Lung (tissue), 12 donors: Measurements from ENCODE around the gene S100A14. TPM values are rescaled to one million over a fixed set of nuclear protein-coding genes. Genes with fewer than 3 reads are reported as not detected.

Experiments used
- ATAC-seq: fragments of 200-7000 bp; cut with Tn5 transposase; one replicate; pipeline ENCODE4 v1.9.1; 2020; ENCODE audit warnings: moderate number of reproducible peaks; ENCODE audit not compliant: insufficient read depth, low FRiP score
- DNase-seq, 3 donors: peaks; one replicate each; pipeline ENCODE4 v3.0.0-alpha.2; 2013 to 2017
- H3K27ac ChIP-seq, 2 donors: one replicate each; pipeline ENCODE4 v1.5.1; 2013; ENCODE audit warnings: mild to moderate bottlenecking in 2 of 2, moderate library complexity in 2 of 2, control low read depth in 1 of 2, inconsistent platforms in 1 of 2, low read depth in 1 of 2, low read length in 1 of 2
- H3K27me3 ChIP-seq, 3 donors: one replicate each; pipeline ENCODE4 v1.5.1; 2013; ENCODE audit warnings: low read length in 2 of 3; ENCODE audit not compliant: control insufficient read depth in 3 of 3, insufficient read depth in 3 of 3
- H3K36me3 ChIP-seq, 4 donors: one replicate each; pipeline ENCODE4 v1.5.1; 2013; ENCODE audit warnings: low read length in 4 of 4, mild to moderate bottlenecking in 1 of 4, moderate library complexity in 1 of 4; ENCODE audit not compliant: control insufficient read depth in 4 of 4, insufficient read depth in 4 of 4
- H3K4me1 ChIP-seq, 5 donors: one replicate each; pipeline ENCODE4 v1.5.1; 2013; ENCODE audit warnings: low read length in 5 of 5, mild to moderate bottlenecking in 2 of 5, moderate library complexity in 1 of 5; ENCODE audit not compliant: control insufficient read depth in 5 of 5, insufficient read depth in 5 of 5
- H3K4me3 ChIP-seq: one replicate; pipeline ENCODE4 v1.5.1; 2013; ENCODE audit warnings: mild to moderate bottlenecking, control low read depth, moderate library complexity
- H3K9ac ChIP-seq, 2 donors: one replicate each; pipeline ENCODE4 v1.5.1; 2013; ENCODE audit warnings: low read length in 2 of 2, control low read depth in 1 of 2; ENCODE audit not compliant: insufficient read depth in 1 of 2
- H3K9me3 ChIP-seq, 4 donors: one replicate each; pipeline ENCODE4 v1.5.1; 2013; ENCODE audit warnings: low read length in 3 of 4, mild to moderate bottlenecking in 1 of 4, moderate library complexity in 1 of 4; ENCODE audit not compliant: control insufficient read depth in 4 of 4, insufficient read depth in 3 of 4
- CTCF ChIP-seq: IDR thresholded peaks from 2 replicates; pipeline ENCODE4 v1.5.1; 2012; ENCODE audit warnings: mild to moderate bottlenecking; ENCODE audit errors: control extremely low read depth, extremely low read depth
- WGBS, 2 donors: extraction: QIAGEN DNeasy Blood & Tissue Kit; methylation state at CpG; one replicate each; pipeline ENCODE4 v1.1.7; 2013; 5-methylcytosine and 5-hydroxymethylcytosine counted together
- polyA plus RNA-seq, 2 donors: library from polyadenylated mRNA; stranded (reverse); fragments of 200-250 nt; gene quantifications; one replicate each; pipeline ENCODE4 v1.2.1, GENCODE V29; 2013
- total RNA-seq, 2 donors: library from RNA; depleted of rRNA in 1 of 2; stranded (reverse); fragments of >200 nt in 1 of 2; gene quantifications; one replicate each; pipeline ENCODE4 v1.2.1, GENCODE V29; 2014 to 2021
- donor health status: control.
- donor health status: control.
- donor health status: Bipolar disorder and iron deficiency.
- donor health status: healthy.
- donor health status: DM: yes; HTN: yes; CAD: no.

The S100A14 gene
- total and polyA plus RNA-seq, 4 donors = 78.5 to 326 (median 154) TPM

- 93 to 94% methylated on average over 1 of the region's 1 CpG for WGBS, 2 donors
- Histone ChIP-seq H3K9me3 (no peaks in the 10 kb centered on the region), H3K27ac (no peak overlapping the region), H3K36me3 (peaks cover 0 to 6% (median 0%) of the 10 kb centered on the region in 4 donors), H3K27me3 (no peaks in the 10 kb centered on the region), H3K4me3 (no peak overlapping the region), H3K4me1 (peaks cover 0 to 5% (median 0%) of the 10 kb centered on the region in 5 donors), H3K9ac (no peak overlapping the region)
- DNase-seq (no peak), ATAC-seq (no peak)
- TF ChIP-seq CTCF = no peak
These were observed 35.6 kb upstream of the S100A14 start for GRCh38 chr1:153651771-153652170.

- peaks cover 0 to 5% (median 0%) of the 10 kb centered on the region in 5 donors for H3K4me1 ChIP-seq
- ATAC-seq (no peak), DNase-seq (no peak)
- no peak overlapping the region for H3K27ac ChIP-seq
- WGBS, 2 donors = 89% methylated on average over 2 of the region's 2 CpGs
- no peak for TF ChIP-seq CTCF
- H3K9me3 ChIP-seq = no peaks in the 10 kb centered on the region
- H3K4me3 ChIP-seq = no peak overlapping the region
- peaks cover 9 to 15% (median 11%) of the 10 kb centered on the region in 4 donors for H3K36me3 ChIP-seq
- no peak overlapping the region for H3K9ac ChIP-seq
- no peaks in the 10 kb centered on the region for H3K27me3 ChIP-seq
These were observed 33.7 kb upstream of the S100A14 start for GRCh38 chr1:153649863-153650235.

GRCh38 chr1:153649137-153649862 lies 33.2 kb upstream of the S100A14 start:
- no peak overlapping the region for H3K4me3 ChIP-seq
- no peak overlapping the region for H3K27ac ChIP-seq
- peaks cover 10 to 17% (median 13%) of the 10 kb centered on the region in 4 donors for H3K36me3 ChIP-seq
- no peak for TF ChIP-seq CTCF
- DNase-seq (no peak), ATAC-seq (no peak)
- 65 to 73% methylated on average over 3 of the region's 3 CpGs for WGBS, 2 donors
- no peak overlapping the region for H3K9ac ChIP-seq
- H3K27me3 ChIP-seq = no peaks in the 10 kb centered on the region
- H3K9me3 ChIP-seq = no peaks in the 10 kb centered on the region
- H3K4me1 ChIP-seq = peaks cover 0 to 5% (median 0%) of the 10 kb centered on the region in 5 donors
